VCaP (cell line): ENCODE results near the gene GLRA1.
"Not testable (repeated sequence)": the region's sequence is repeated elsewhere in the genome, so short reads cannot be mapped to it uniquely, and the experiment has no call there.

Experiments
- H3K27ac ChIP-seq: fragments of 450-650 bp; 2 replicates; pipeline ENCODE4 v1.5.1; 2017
- CTCF ChIP-seq: fragments of 450-650 bp; conservative IDR thresholded peaks from 2 replicates; pipeline ENCODE4 v1.5.1; 2017; ENCODE audit warnings: mild to moderate bottlenecking, moderate library complexity

Gene GLRA1

DNA sequence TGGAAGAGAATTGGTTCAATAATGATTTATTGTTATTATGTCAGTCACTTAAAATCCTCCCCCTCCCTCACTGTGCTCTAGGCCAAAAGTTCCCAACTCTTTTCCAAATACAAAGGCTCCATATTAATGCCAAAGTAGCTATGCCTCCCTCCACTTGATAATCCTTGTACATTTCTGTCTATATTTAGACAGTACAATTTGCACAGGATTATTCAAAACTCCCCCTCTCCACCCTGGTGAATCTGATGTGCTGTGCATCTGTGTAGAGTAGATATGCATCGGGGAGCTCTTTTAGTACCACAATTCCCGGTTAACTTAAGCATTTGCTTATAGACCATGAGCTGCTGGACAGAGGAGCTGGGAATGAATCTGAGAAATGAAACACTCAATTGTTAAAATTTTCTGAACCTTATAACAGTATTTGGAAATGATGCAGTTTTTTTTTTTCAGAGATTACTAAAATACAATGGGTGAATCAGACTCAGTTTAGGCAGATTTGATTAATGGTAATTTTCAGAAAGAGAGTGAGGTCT is 27.6 kb downstream of the GLRA1 start:
- no peak overlapping the region for H3K27ac ChIP-seq
- TF ChIP-seq CTCF, result no peak

- no peak overlapping the region for H3K27ac ChIP-seq
- TF ChIP-seq CTCF, result no peak
Observed at GRCh38 chr5:151896031-151896691, 28.5 kb downstream of the GLRA1 start.

GRCh38 chr5:151895660-151896030 is 29.0 kb downstream of the GLRA1 start:
- H3K27ac ChIP-seq, result no peak overlapping the region
- TF ChIP-seq CTCF, result no peak

DNA sequence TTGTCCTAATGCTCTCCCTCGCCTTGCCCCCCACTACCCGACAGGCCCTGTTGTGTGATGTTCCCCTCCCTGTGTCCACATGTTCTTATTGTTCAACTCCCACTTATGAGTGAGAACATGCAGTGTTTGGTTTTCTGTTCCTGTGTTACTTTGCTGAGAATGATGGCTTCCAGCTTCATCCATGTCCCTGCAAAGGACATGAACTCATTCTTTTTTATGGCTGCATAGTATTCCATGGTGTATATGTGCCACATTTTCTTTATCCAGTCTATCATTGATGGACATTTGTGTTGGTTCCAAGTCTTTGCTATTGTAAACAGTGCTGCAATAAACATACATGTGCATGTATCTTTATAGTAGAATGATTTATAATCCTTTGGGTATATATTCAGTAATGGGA is 31.2 kb downstream of the GLRA1 start:
- H3K27ac ChIP-seq, result not testable (repeated sequence)

DNA sequence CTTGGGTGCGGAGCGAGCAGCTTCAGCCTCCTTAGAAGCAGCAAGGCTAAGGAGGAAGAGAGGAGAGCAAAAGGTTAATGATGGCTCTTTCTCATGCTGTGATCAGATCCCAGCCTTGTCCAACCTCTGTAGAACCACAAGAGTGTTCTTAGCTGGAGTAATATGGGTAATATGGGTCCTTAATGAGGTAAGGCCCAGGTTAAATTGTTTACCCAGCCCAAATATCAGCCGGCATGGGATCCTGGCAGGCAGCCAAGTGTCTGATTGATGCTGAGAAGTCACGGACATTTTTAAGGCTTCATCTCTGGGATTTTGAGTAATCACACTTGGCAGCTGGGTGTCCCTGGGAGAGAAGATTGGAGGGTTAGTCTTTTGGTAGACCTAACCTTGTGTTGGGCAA is 32.3 kb downstream of the GLRA1 start:
- H3K27ac ChIP-seq, result peak overlapping the region; percentile 33; the same call in 1 of the 2 replicates
- no peak for TF ChIP-seq CTCF

DNA sequence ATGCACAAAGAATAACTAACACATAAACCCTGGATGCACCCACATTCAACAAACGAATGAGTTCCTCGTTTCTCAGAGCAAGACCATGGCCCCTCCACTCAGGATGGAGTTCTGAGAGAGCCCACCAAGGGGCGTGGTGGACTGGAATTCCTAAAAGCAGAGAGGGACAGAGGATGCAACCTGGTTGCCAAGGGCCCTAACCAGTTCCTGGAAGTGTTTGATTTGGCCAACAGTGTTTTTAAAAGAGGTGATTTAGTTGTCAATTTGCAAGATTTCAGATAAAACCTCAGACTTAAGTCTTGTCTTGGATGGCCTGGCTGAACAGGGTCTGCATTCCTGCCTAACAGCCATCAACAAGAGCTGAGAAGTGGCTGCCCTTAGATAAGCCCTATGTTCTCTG is 34.4 kb downstream of the GLRA1 start:
- H3K27ac ChIP-seq, result peak overlapping the region; percentile 33; the same call in 1 of the 2 replicates
- no peak for TF ChIP-seq CTCF

DNA sequence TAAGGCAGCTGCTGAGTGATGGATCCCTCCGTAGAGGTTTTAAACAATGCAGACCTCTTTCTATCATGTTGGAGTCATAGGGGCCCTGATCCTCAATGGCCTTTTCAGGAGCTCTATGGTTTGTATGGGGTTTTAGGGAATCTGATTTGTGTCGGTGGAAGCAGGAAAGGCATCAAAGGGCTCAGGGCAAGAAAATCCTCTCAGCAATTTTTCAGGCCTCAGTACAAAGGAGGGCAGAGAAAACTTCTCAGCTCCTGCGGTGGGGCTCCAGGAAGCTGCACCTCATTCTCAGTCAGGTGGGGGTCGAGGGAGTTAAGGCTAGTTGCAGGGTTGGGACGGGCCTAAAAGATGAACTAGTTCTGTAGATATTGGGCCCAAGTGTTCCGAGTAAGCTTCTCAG is 35.0 kb downstream of the GLRA1 start:
- no peak for TF ChIP-seq CTCF
- H3K27ac ChIP-seq, result no peak overlapping the region

DNA sequence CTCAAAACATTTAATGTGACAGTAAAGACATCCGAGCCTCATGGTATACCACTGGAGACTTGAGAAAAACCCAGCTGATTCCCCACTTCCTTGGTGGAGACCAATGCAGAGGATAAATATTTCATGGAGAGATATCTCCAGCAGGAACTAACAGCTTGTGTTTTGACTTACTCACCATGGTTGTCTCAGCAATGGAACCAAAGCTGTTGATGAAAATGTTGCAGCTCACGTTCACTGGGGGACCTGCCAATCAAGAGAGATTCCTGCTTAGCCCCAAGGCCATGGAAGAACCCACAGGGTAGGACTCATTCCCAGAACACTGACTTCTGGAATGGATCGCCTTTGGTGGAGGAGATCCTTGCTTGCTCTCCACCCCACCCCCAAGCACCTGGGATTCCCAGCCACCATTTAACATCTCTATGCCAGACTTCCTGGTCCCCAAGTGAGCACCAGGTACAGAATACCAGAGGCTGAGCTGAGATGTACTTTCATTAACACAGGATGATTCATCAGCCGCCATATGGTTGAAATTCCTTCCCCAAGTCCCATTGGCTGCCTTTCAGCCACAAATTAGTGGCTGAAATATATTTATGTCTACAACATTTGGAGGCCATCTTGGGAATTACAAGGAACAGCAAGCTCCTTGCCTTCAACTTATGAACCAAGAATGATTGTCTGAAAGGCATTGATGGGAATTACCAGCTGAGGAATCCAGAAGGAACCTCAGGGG is 37.9 kb downstream of the GLRA1 start:
- no peak overlapping the region for H3K27ac ChIP-seq
- TF ChIP-seq CTCF, result no peak
